ENCODE data around the gene REL.

Gene REL

GRCh38 chr2:60966507-60967405, 85.4 kb downstream of the REL start:
- DNase-seq: no peak

- DNase-seq: no peak
Observed at GRCh38 chr2:60972889-60973656, 91.7 kb downstream of the REL start.

GRCh38 chr2:60973705-60974104, 92.3 kb downstream of the REL start:
- DNase-seq: no peak

GRCh38 chr2:60974652-60975051, 93.3 kb downstream of the REL start:
- DNase-seq: no peak

All from MV-4-11 (cell line).